HT-29 (cell line): ENCODE data around the gene RAMAC. TPM values are rescaled to one million over a fixed set of nuclear protein-coding genes. Genes with fewer than 3 reads are reported as not detected.
"Not testable (repeated sequence)": the region's sequence is repeated elsewhere in the genome, so short reads cannot be mapped to it uniquely, and the experiment has no call there.

Experiments
- DNase-seq: peaks from one replicate; pipeline ENCODE4 v3.0.0-alpha.2; 2015; ENCODE audit warnings: low spot score
- total RNA-seq: library from RNA; depleted of rRNA; stranded (reverse); fragments of >200 nt; shearing (Covaris generic); gene quantifications from 2 replicates; pipeline ENCODE4 v1.2.3, GENCODE V29; 2014

Gene RAMAC
- total RNA-seq, 1 experiment from 2014 or later = 32.9 TPM

- no peak for DNase-seq
Observed at GRCh38 chr15:82968066-82968465, 17.9 kb upstream of the RAMAC start.

GRCh38 chr15:82969353-82969752, 16.7 kb upstream of the RAMAC start:
- no peak for DNase-seq

GRCh38 chr15:82970078-82970686, 15.8 kb upstream of the RAMAC start:
- no peak for DNase-seq

GRCh38 chr15:82970696-82971095, 15.3 kb upstream of the RAMAC start:
- DNase-seq = no peak

- DNase-seq = no peak
Observed at GRCh38 chr15:82971218-82971984, 14.6 kb upstream of the RAMAC start.

- no peak for DNase-seq
Observed at GRCh38 chr15:82972990-82973389, 13.0 kb upstream of the RAMAC start.

GRCh38 chr15:82977076-82977475, 8.9 kb upstream of the RAMAC start:
- DNase-seq = no peak

- DNase-seq = no peak
Observed at GRCh38 chr15:82978438-82978837, 7.6 kb upstream of the RAMAC start.

- DNase-seq = no peak
Observed at GRCh38 chr15:82979726-82980125, 6.3 kb upstream of the RAMAC start.

- no peak for DNase-seq
Observed at GRCh38 chr15:82980981-82981380, 5.0 kb upstream of the RAMAC start.

- peak; percentile 62 for DNase-seq
Observed at GRCh38 chr15:82986442-82986780, 401 bp downstream of the RAMAC start.

- DNase-seq = no peak
Observed at GRCh38 chr15:82992436-82992998, 6.5 kb downstream of the RAMAC start.

GRCh38 chr15:82993144-82993543, 7.1 kb downstream of the RAMAC start:
- no peak for DNase-seq

GRCh38 chr15:82995076-82995475, 9.1 kb downstream of the RAMAC start:
- DNase-seq = no peak

GRCh38 chr15:82995938-82996337, 9.9 kb downstream of the RAMAC start:
- no peak for DNase-seq

GRCh38 chr15:82999426-82999825, 13.4 kb downstream of the RAMAC start:
- no peak for DNase-seq

GRCh38 chr15:82999905-83000671, 14.1 kb downstream of the RAMAC start:
- peak; percentile 80 for DNase-seq

- not testable (repeated sequence) for DNase-seq
Observed at GRCh38 chr15:83000672-83001031, 14.6 kb downstream of the RAMAC start.

GRCh38 chr15:83010709-83011270, 24.8 kb downstream of the RAMAC start:
- peak; percentile 89 for DNase-seq

- DNase-seq = peak; percentile 96
Observed at GRCh38 chr15:83011271-83012075, 25.5 kb downstream of the RAMAC start, which contains the start of gene C15orf40. TSS of gene C15orf40 (minus strand) at chr15:83011639. CDS start at chr15:83011607, 32 bp downstream.

GRCh38 chr15:83012076-83012426, 26.0 kb downstream of the RAMAC start:
- DNase-seq = peak; percentile 14
